SU-DHL-6 (cell line): ENCODE data around the gene DIPK1A.

ENCODE experiments used
- H2AFZ ChIP-seq: fragments of 200-600 bp; sonication (generic); 2 replicates; pipeline ENCODE4 v1.6.1; 2014; ENCODE audit warnings: low read depth, mild to moderate bottlenecking, moderate library complexity, mixed read lengths, antibody characterized with exemption, low read length; ENCODE audit not compliant: severe bottlenecking
- H3F3A ChIP-seq: fragments of 200-600 bp; shearing (Covaris generic); 2 replicates; pipeline ENCODE4 v1.6.0; 2016; ENCODE audit warnings: antibody characterized with exemption, mild to moderate bottlenecking; ENCODE audit not compliant: insufficient read depth
- H3K27ac ChIP-seq: fragments of 200-600 bp; sonication (generic); 2 replicates; pipeline ENCODE4 v1.5.1; 2016; ENCODE audit warnings: low read depth, mild to moderate bottlenecking, low read length, moderate library complexity, mixed read lengths
- H3K27me3 ChIP-seq: fragments of 200-600 bp; sonication (generic), shearing (Covaris generic); 2 replicates; pipeline ENCODE4 v1.6.0; 2014; ENCODE audit warnings: mild to moderate bottlenecking, low read length
- H3K36me3 ChIP-seq: fragments of 200-600 bp; sonication (generic); 2 replicates; pipeline ENCODE4 v1.6.1; 2014; ENCODE audit warnings: mild to moderate bottlenecking, low read length, mixed read lengths
- H3K4me2 ChIP-seq: fragments of 300-600, 200-600 bp; shearing (Covaris generic), sonication (generic); 2 replicates; pipeline ENCODE4 v1.6.0; 2014; ENCODE audit warnings: low read length, low read depth, mild to moderate bottlenecking; ENCODE audit not compliant: poor library complexity, severe bottlenecking
- H3K4me3 ChIP-seq: fragments of 200-600 bp; sonication (generic); 2 replicates; pipeline ENCODE4 v1.5.1; 2014; ENCODE audit warnings: antibody characterized with exemption, low read length, mild to moderate bottlenecking, mixed read lengths; ENCODE audit not compliant: insufficient read depth, poor library complexity, severe bottlenecking
- H3K79me2 ChIP-seq: fragments of 200-600 bp; sonication (generic); 2 replicates; pipeline ENCODE4 v1.6.1; 2014; ENCODE audit warnings: mild to moderate bottlenecking, low read length, moderate library complexity; ENCODE audit not compliant: insufficient read depth
- H3K9ac ChIP-seq: fragments of 200-600 bp; sonication (generic); 2 replicates; pipeline ENCODE4 v1.7.0; 2014; ENCODE audit warnings: mild to moderate bottlenecking, low read length
- H3K9me2 ChIP-seq: fragments of 200-600 bp; sonication (generic); replicated peaks from 2 replicates; pipeline ENCODE4 v1.6.1; 2014; ENCODE audit warnings: low read length; ENCODE audit not compliant: insufficient read depth
- H3K9me3 ChIP-seq: fragments of 200-600 bp; sonication (generic); 2 replicates; pipeline ENCODE4 v1.6.1; 2014; ENCODE audit warnings: low read length, mixed read lengths; ENCODE audit not compliant: insufficient read depth
- H4K20me1 ChIP-seq: fragments of 200-600 bp; sonication (generic); 2 replicates; pipeline ENCODE4 v1.6.1; 2014; ENCODE audit warnings: low read depth, mild to moderate bottlenecking, antibody characterized with exemption, low read length, moderate library complexity, mixed read lengths
- CTCF ChIP-seq: fragments of 200-600 bp; sonication (generic); IDR thresholded peaks from one replicate; pipeline ENCODE4 v1.5.1; 2017; ENCODE audit warnings: antibody characterized with exemption, mild to moderate bottlenecking, low read length, moderate library complexity; ENCODE audit not compliant: insufficient read depth, poor library complexity, severe bottlenecking
- EZH2phosphoT487 ChIP-seq: fragments of 200-600 bp; sonication (generic), shearing (Covaris generic); conservative IDR thresholded peaks from 2 replicates; pipeline ENCODE4 v1.6.1; 2018; ENCODE audit warnings: mild to moderate bottlenecking, antibody characterized with exemption, low read length, moderate library complexity, mixed read lengths

Gene DIPK1A

GRCh38 chr1:92958203-92958970 lies 2.9 kb downstream of the DIPK1A start:
- peak overlapping the region; percentile 98 for H3K27ac ChIP-seq
- H3K4me3 ChIP-seq = peak overlapping the region; percentile 44
- peaks cover 57% of the 10 kb centered on the region for H3F3A ChIP-seq
- no peaks in the 10 kb centered on the region for H4K20me1 ChIP-seq
- no peaks in the 10 kb centered on the region for H3K27me3 ChIP-seq
- no peaks in the 10 kb centered on the region for H3K9me2 ChIP-seq
- H3K9ac ChIP-seq = peak overlapping the region; percentile 98
- no peak for TF ChIP-seq CTCF
- TF ChIP-seq EZH2phosphoT487 = no peak
- no peaks in the 10 kb centered on the region for H3K36me3 ChIP-seq
- H3K79me2 ChIP-seq = peaks cover 72% of the 10 kb centered on the region
- H2AFZ ChIP-seq = no peak overlapping the region
- no peaks in the 10 kb centered on the region for H3K9me3 ChIP-seq
- H3K4me2 ChIP-seq = peak overlapping the region; percentile 91

- peaks cover 84% of the 10 kb centered on the region for H3K79me2 ChIP-seq
- H3K9me3 ChIP-seq = no peaks in the 10 kb centered on the region
- peak overlapping the region; percentile 98 for H3K27ac ChIP-seq
- H3K4me3 ChIP-seq = peak overlapping the region; percentile 44
- peak overlapping the region; percentile 98 for H3K9ac ChIP-seq
- no peak overlapping the region for H2AFZ ChIP-seq
- H3K9me2 ChIP-seq = no peaks in the 10 kb centered on the region
- H3K27me3 ChIP-seq = no peaks in the 10 kb centered on the region
- peaks cover 68% of the 10 kb centered on the region for H3F3A ChIP-seq
- no peak for TF ChIP-seq CTCF
- no peak for TF ChIP-seq EZH2phosphoT487
- H3K4me2 ChIP-seq = peak overlapping the region; percentile 91
- H4K20me1 ChIP-seq = no peaks in the 10 kb centered on the region
- no peaks in the 10 kb centered on the region for H3K36me3 ChIP-seq
Observed at GRCh38 chr1:92957030-92957734, 4.1 kb downstream of the DIPK1A start.

- H3K36me3 ChIP-seq = no peaks in the 10 kb centered on the region
- TF ChIP-seq EZH2phosphoT487 = no peak
- no peak for TF ChIP-seq CTCF
- peak overlapping the region; percentile 98 for H3K9ac ChIP-seq
- H3K27ac ChIP-seq = peak overlapping the region; percentile 98
- H3K9me3 ChIP-seq = no peaks in the 10 kb centered on the region
- H3K4me2 ChIP-seq = peak overlapping the region; percentile 91
- no peaks in the 10 kb centered on the region for H3K9me2 ChIP-seq
- peak overlapping the region; percentile 44 for H3K4me3 ChIP-seq
- H2AFZ ChIP-seq = no peak overlapping the region
- no peaks in the 10 kb centered on the region for H4K20me1 ChIP-seq
- H3F3A ChIP-seq = peaks cover 70% of the 10 kb centered on the region
- peaks cover 92% of the 10 kb centered on the region for H3K79me2 ChIP-seq
- no peaks in the 10 kb centered on the region for H3K27me3 ChIP-seq
Observed at GRCh38 chr1:92956254-92957029, 4.8 kb downstream of the DIPK1A start.
